ENCODE measurements around the gene GNG14.
"Not testable (repeated sequence)": the region's sequence is repeated elsewhere in the genome, so short reads cannot be mapped to it uniquely, and the experiment has no call there.

Gene GNG14

GRCh38 chr19:12696366-12697335 lies 8.9 kb downstream of the GNG14 start, which contains the start of gene FBXW9:
TSS of gene FBXW9 (minus strand) at chr19:12696631. CDS start at chr19:12696581, 50 bp downstream.
- peak; percentile 85 for DNase-seq

- DNase-seq = not testable (repeated sequence)
Observed at GRCh38 chr19:12697425-12697824, 9.6 kb downstream of the GNG14 start.

- DNase-seq = no peak
Observed at GRCh38 chr19:12698138-12698537, 10.3 kb downstream of the GNG14 start.

- no peak for DNase-seq
Observed at GRCh38 chr19:12701596-12702282, 13.9 kb downstream of the GNG14 start.

GRCh38 chr19:12703046-12703445 lies 15.2 kb downstream of the GNG14 start:
- no peak for DNase-seq

GRCh38 chr19:12705169-12705568 lies 17.4 kb downstream of the GNG14 start:
- no peak for DNase-seq

- DNase-seq = no peak
Observed at GRCh38 chr19:12705654-12706331, 18.0 kb downstream of the GNG14 start.

GRCh38 chr19:12706332-12706718 lies 18.5 kb downstream of the GNG14 start:
- DNase-seq = no peak

- no peak for DNase-seq
Observed at GRCh38 chr19:12708641-12709040, 20.8 kb downstream of the GNG14 start.

- no peak for DNase-seq
Observed at GRCh38 chr19:12711187-12711586, 23.4 kb downstream of the GNG14 start.

GRCh38 chr19:12712077-12712476 lies 24.3 kb downstream of the GNG14 start:
- DNase-seq = not testable (repeated sequence)

- DNase-seq = not testable (repeated sequence)
Observed at GRCh38 chr19:12713304-12713703, 25.5 kb downstream of the GNG14 start.

GRCh38 chr19:12715102-12715501 lies 27.3 kb downstream of the GNG14 start:
- DNase-seq = no peak

- DNase-seq = no peak
Observed at GRCh38 chr19:12715929-12716328, 28.1 kb downstream of the GNG14 start.

GRCh38 chr19:12720296-12720695 lies 32.5 kb downstream of the GNG14 start:
- DNase-seq = no peak

GRCh38 chr19:12720851-12721655 lies 33.3 kb downstream of the GNG14 start:
- DNase-seq = no peak

GRCh38 chr19:12721656-12722565 lies 34.1 kb downstream of the GNG14 start:
- peak; percentile 57 for DNase-seq

- DNase-seq = peak; percentile 98
Observed at GRCh38 chr19:12722566-12723380, 35.0 kb downstream of the GNG14 start.

- no peak for DNase-seq
Observed at GRCh38 chr19:12723381-12723640, 35.5 kb downstream of the GNG14 start.

- DNase-seq = peak; percentile 62
Observed at GRCh38 chr19:12723641-12724426, 36.0 kb downstream of the GNG14 start, which contains the start of gene TNPO2. TSS of gene TNPO2 (minus strand) at chr19:12723932. CDS start at chr19:12720977, 2,955 bp downstream.
